OCI-LY3 (cell line): ENCODE measurements around the gene NSFL1C.

ENCODE experiments used
- H2AFZ ChIP-seq: fragments of 200-600, 300-600 bp; shearing (Covaris generic); 2 replicates; pipeline ENCODE4 v1.6.0; 2014; ENCODE audit warnings: antibody characterized with exemption, low read depth, low read length
- H3K27ac ChIP-seq: fragments of 200-600, 300-600 bp; sonication (generic); 2 replicates; pipeline ENCODE4 v1.5.1; 2014; ENCODE audit warnings: mild to moderate bottlenecking, low read length, moderate library complexity, mixed read lengths
- H3K27me3 ChIP-seq: fragments of 200-600, 300-600 bp; sonication (generic); 2 replicates; pipeline ENCODE4 v1.6.1; 2014; ENCODE audit warnings: low read depth, low read length, mixed read lengths
- H3K36me3 ChIP-seq: fragments of 200-600, 300-600 bp; sonication (generic); replicated peaks from 2 replicates; pipeline ENCODE3; 2014; ENCODE audit warnings: low read depth, low read length, mixed read lengths
- H3K4me1 ChIP-seq: fragments of 300-600, 200-600 bp; sonication (generic); 2 replicates; pipeline ENCODE4 v1.6.1; 2014; ENCODE audit warnings: low read length, mixed read lengths
- H3K4me2 ChIP-seq: fragments of 200-600, 300-600 bp; sonication (generic); 2 replicates; pipeline ENCODE4 v1.6.1; 2014; ENCODE audit warnings: low read length, mixed read lengths
- H3K4me3 ChIP-seq: fragments of 300-600, 200-600 bp; sonication (generic); 2 replicates; pipeline ENCODE4 v1.5.1; 2014; ENCODE audit warnings: antibody characterized with exemption, mild to moderate bottlenecking, low read length, moderate library complexity
- H3K79me2 ChIP-seq: fragments of 300-600, 200-600 bp; shearing (Covaris generic); 2 replicates; pipeline ENCODE4 v1.6.1; 2014; ENCODE audit warnings: mild to moderate bottlenecking, low read length, mixed read lengths
- H3K9ac ChIP-seq: fragments of 300-600, 200-600 bp; shearing (Covaris generic); 2 replicates; pipeline ENCODE4 v1.6.0; 2014; ENCODE audit warnings: mild to moderate bottlenecking, low read length, moderate library complexity
- H3K9me3 ChIP-seq: fragments of 200-600, 300-600 bp; shearing (Covaris generic); 2 replicates; pipeline ENCODE4 v1.6.1; 2014; ENCODE audit warnings: low read length, mixed read lengths; ENCODE audit not compliant: insufficient read depth
- H4K20me1 ChIP-seq: fragments of 200-600, 300-600 bp; sonication (generic); 2 replicates; pipeline ENCODE4 v1.6.1; 2016; ENCODE audit warnings: low read length, mixed read lengths; ENCODE audit not compliant: insufficient read depth
- CTCF ChIP-seq: fragments of 200-600, 300-600 bp; sonication (generic); IDR thresholded peaks from 2 replicates; pipeline ENCODE4 v1.5.1; 2014; ENCODE audit warnings: antibody characterized with exemption, low read length, low read depth
- EZH2phosphoT487 ChIP-seq: fragments of 200-600 bp; shearing (Covaris generic); IDR thresholded peaks from 2 replicates; pipeline ENCODE4 v1.6.1; 2018; ENCODE audit warnings: antibody characterized with exemption, mixed run types, low read depth

Gene NSFL1C

GRCh38 chr20:1450926-1451491, 15.6 kb downstream of the NSFL1C start:
- Histone ChIP-seq H4K20me1 (no peaks in the 10 kb centered on the region), H3K27ac (no peak overlapping the region), H2AFZ (no peak overlapping the region), H3K4me2 (no peak overlapping the region), H3K4me1 (no peaks in the 10 kb centered on the region), H3K79me2 (no peaks in the 10 kb centered on the region), H3K27me3 (no peaks in the 10 kb centered on the region), H3K9me3 (no peaks in the 10 kb centered on the region), H3K9ac (no peak overlapping the region), H3K36me3 (peaks cover 84% of the 10 kb centered on the region), H3K4me3 (no peak overlapping the region)
- TF ChIP-seq EZH2phosphoT487 (no peak), CTCF (no peak)

- Histone ChIP-seq H3K27ac (no peak overlapping the region), H3K4me1 (no peaks in the 10 kb centered on the region), H3K9me3 (no peaks in the 10 kb centered on the region), H4K20me1 (no peaks in the 10 kb centered on the region), H3K36me3 (peaks cover 85% of the 10 kb centered on the region), H2AFZ (no peak overlapping the region), H3K79me2 (no peaks in the 10 kb centered on the region), H3K27me3 (no peaks in the 10 kb centered on the region), H3K4me2 (no peak overlapping the region), H3K9ac (no peak overlapping the region), H3K4me3 (no peak overlapping the region)
- TF ChIP-seq CTCF (no peak), EZH2phosphoT487 (no peak)
Observed at GRCh38 chr20:1449370-1449769, 17.3 kb downstream of the NSFL1C start.

- peaks cover 79% of the 10 kb centered on the region for H3K36me3 ChIP-seq
- TF ChIP-seq EZH2phosphoT487 (no peak), CTCF (no peak)
- no peak overlapping the region for H3K27ac ChIP-seq
- H3K9ac ChIP-seq = no peak overlapping the region
- H3K4me3 ChIP-seq = no peak overlapping the region
- H3K4me1 ChIP-seq = no peaks in the 10 kb centered on the region
- H3K79me2 ChIP-seq = no peaks in the 10 kb centered on the region
- no peak overlapping the region for H2AFZ ChIP-seq
- H3K27me3 ChIP-seq = no peaks in the 10 kb centered on the region
- no peaks in the 10 kb centered on the region for H3K9me3 ChIP-seq
- H4K20me1 ChIP-seq = no peaks in the 10 kb centered on the region
- no peak overlapping the region for H3K4me2 ChIP-seq
Observed at GRCh38 chr20:1448081-1448620, 18.5 kb downstream of the NSFL1C start.

- H3K4me3 ChIP-seq = no peak overlapping the region
- TF ChIP-seq EZH2phosphoT487 (no peak), CTCF (no peak)
- no peak overlapping the region for H3K27ac ChIP-seq
- H3K79me2 ChIP-seq = no peaks in the 10 kb centered on the region
- H3K4me2 ChIP-seq = no peak overlapping the region
- H3K9me3 ChIP-seq = no peaks in the 10 kb centered on the region
- H2AFZ ChIP-seq = no peak overlapping the region
- no peaks in the 10 kb centered on the region for H4K20me1 ChIP-seq
- H3K36me3 ChIP-seq = peaks cover 74% of the 10 kb centered on the region
- no peaks in the 10 kb centered on the region for H3K4me1 ChIP-seq
- no peaks in the 10 kb centered on the region for H3K27me3 ChIP-seq
- no peak overlapping the region for H3K9ac ChIP-seq
Observed at GRCh38 chr20:1446536-1446935, 20.1 kb downstream of the NSFL1C start.
